ENCODE results near the gene FOXF2. TPM values are rescaled to one million over a fixed set of nuclear protein-coding genes. Genes with fewer than 3 reads are reported as not detected.

The FOXF2 gene
- total and polyA plus RNA-seq, 2 experiments from 2014 or later, result not detected

- TF ChIP-seq ZNF462 (CRISPR knock-in tag; IDR thresholded peaks at IDR 0.05), result no peak
- TF ChIP-seq REST (IDR thresholded peaks at IDR 0.05; ENCODE audit: unreplicated experiment), result no peak
- no peak for TF ChIP-seq CREB1 (CRISPR knock-in tag; IDR thresholded peaks at IDR 0.05; ENCODE audit: low read depth)
- no peak for TF ChIP-seq NANOG (IDR thresholded peaks at IDR 0.05; ENCODE audit: borderline replicate concordance)
- TF ChIP-seq EZH2 (IDR thresholded peaks at IDR 0.05; ENCODE audit: low read depth, unreplicated experiment), result no peak
- TF ChIP-seq CTCF (conservative IDR thresholded peaks at IDR 0.05; ENCODE audit: low read depth in 2 of 2), result no peak
- TF ChIP-seq ZNF114 (CRISPR knock-in tag; IDR thresholded peaks at IDR 0.05), result no peak
- TF ChIP-seq EZH2phosphoT487 (IDR thresholded peaks at IDR 0.05; ENCODE audit: unreplicated experiment), result no peak
Measured at GRCh38 chr6:1420382-1420781, 31.0 kb downstream of the FOXF2 start (continued).

All from GM23338 (cell line).